ENCODE data around the gene ETFB. TPM values are rescaled to one million over a fixed set of nuclear protein-coding genes. Genes with fewer than 3 reads are reported as not detected.

ETFB gene
- total RNA-seq, 1 donor from 2014 or later: 70.6 TPM

GRCh38 chr19:51341976-51342580 is 24.1 kb downstream of the ETFB start, which contains the start of gene VSIG10L:
TSS of gene VSIG10L (minus strand) at chr19:51342139. CDS start at chr19:51342124, 15 bp downstream.
- Histone ChIP-seq H3K27me3 (ENCODE audit: control insufficient read depth, insufficient read depth, low read length) (no peaks in the 10 kb centered on the region), H3K4me3 (ENCODE audit: low read depth, low read length) (no peak within 1 kb of the TSS), H3K36me3 (ENCODE audit: control insufficient read depth, insufficient read depth, low read length) (peaks cover 3% of the 10 kb centered on the region)
- TF ChIP-seq CTCF (IDR thresholded peaks at IDR 0.05; ENCODE audit: insufficient read depth, low read length, severe bottlenecking): no peak
- DNase-seq (ENCODE audit: low read depth) (no peak), FAIRE-seq (no peak)

GRCh38 chr19:51341066-51341465 is 25.1 kb downstream of the ETFB start:
- TF ChIP-seq CTCF (IDR thresholded peaks at IDR 0.05; ENCODE audit: insufficient read depth, low read length, severe bottlenecking): no peak

GRCh38 chr19:51339687-51340656 is 26.2 kb downstream of the ETFB start:
- Histone ChIP-seq H3K27me3 (ENCODE audit: control insufficient read depth, insufficient read depth, low read length) (no peaks in the 10 kb centered on the region), H3K4me3 (ENCODE audit: low read depth, low read length) (peak overlapping the region; percentile 50), H3K36me3 (ENCODE audit: control insufficient read depth, insufficient read depth, low read length) (no peaks in the 10 kb centered on the region)
- peak; percentile 85 for DNase-seq (ENCODE audit: low read depth)
- TF ChIP-seq CTCF (IDR thresholded peaks at IDR 0.05; ENCODE audit: insufficient read depth, low read length, severe bottlenecking): peak; percentile 26
- FAIRE-seq: no peak

More at GRCh38 chr19:51341066-51341465, 25.1 kb downstream of the ETFB start:
- Histone ChIP-seq H3K36me3 (ENCODE audit: control insufficient read depth, insufficient read depth, low read length) (peaks cover 2% of the 10 kb centered on the region), H3K27me3 (ENCODE audit: control insufficient read depth, insufficient read depth, low read length) (no peaks in the 10 kb centered on the region), H3K4me3 (ENCODE audit: low read depth, low read length) (no peak overlapping the region)
- FAIRE-seq (no peak), DNase-seq (ENCODE audit: low read depth) (no peak)

DNA sequence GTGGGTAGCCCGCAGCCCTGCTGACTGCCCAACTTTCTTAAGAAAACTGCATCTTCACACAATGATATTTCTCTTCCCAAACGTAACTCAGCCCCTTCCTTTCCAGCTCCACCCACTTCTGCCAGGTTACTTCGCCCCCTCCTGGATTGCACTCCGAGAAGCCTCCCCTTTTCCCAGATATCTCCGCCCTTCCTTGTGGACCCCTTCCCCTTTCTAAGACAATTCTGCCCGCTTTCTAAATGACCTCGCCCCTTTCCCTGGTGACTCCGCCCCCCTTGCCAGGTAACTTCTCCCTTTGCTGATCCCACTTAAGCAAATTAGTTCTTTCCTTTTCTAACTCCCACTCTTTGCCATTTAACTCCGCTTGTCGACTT is 26.9 kb downstream of the ETFB start:
- Histone ChIP-seq H3K4me3 (ENCODE audit: low read depth, low read length) (peak overlapping the region; percentile 50), H3K36me3 (ENCODE audit: control insufficient read depth, insufficient read depth, low read length) (no peaks in the 10 kb centered on the region), H3K27me3 (ENCODE audit: control insufficient read depth, insufficient read depth, low read length) (no peaks in the 10 kb centered on the region)
- no peak for TF ChIP-seq CTCF (IDR thresholded peaks at IDR 0.05; ENCODE audit: insufficient read depth, low read length, severe bottlenecking)
- FAIRE-seq (no peak), DNase-seq (ENCODE audit: low read depth) (no peak)

DNA sequence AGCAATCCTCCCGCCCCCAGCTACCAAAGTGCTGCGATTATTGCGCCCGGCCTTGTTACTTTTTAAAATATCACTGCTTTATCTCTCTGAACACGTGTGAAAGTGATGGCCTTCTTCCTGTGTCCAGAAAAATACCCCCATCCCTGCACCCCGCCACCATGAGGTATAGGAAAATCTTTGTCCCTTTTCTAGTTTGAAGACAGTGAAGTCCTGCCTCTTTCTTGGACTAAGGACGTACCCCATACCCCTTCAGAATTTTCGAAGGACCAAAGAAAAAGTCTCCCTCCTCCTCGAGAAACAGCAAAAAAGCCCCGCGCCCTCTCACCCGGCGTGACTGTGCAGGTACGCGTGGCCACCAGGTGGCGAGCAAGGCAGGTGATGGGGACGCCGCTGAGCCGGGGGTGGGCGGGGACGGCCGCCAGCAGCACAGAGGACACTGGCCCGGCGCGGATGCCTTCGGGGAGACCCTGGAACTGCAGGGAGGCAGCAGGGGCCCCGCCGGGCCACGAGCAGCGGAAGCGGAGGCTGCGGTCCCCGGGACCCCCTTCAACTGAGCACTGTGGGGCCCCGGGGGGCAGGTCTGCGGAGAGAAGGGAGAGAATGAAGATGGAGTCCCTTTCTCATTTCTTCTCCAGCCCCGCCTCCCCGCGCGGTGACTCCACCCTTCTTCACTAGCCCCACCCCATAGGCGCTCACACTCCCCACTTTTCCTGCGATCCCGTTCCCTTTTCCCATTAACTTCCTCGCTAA is 27.4 kb downstream of the ETFB start:
- TF ChIP-seq CTCF (IDR thresholded peaks at IDR 0.05; ENCODE audit: insufficient read depth, low read length, severe bottlenecking): peak; percentile 85
- Histone ChIP-seq H3K36me3 (ENCODE audit: control insufficient read depth, insufficient read depth, low read length) (no peaks in the 10 kb centered on the region), H3K27me3 (ENCODE audit: control insufficient read depth, insufficient read depth, low read length) (no peaks in the 10 kb centered on the region), H3K4me3 (ENCODE audit: low read depth, low read length) (peak overlapping the region; percentile 50)
- FAIRE-seq (no peak), DNase-seq (ENCODE audit: low read depth) (peak; percentile 53)
